K562 (cell line): Measurements from ENCODE around the gene WDPCP.

Experiments used
- BHLHE40 ChIP-seq: IDR thresholded peaks from 2 replicates; pipeline ENCODE4 v1.6.1; 2011; ENCODE audit warnings: low read length, improper control_type of control experiment
- CEBPB ChIP-seq: fragments of 450-650 bp; IDR thresholded peaks from 2 replicates; pipeline ENCODE4 v1.6.1; 2016; ENCODE audit warnings: missing genetic modification characterization, missing compliant biosample characterization
- CEBPG ChIP-seq, 3 experiments: fragments of 200-800 bp in 1 of 3; sonication (Bioruptor generic) in 1 of 3; sonication (generic) in 1 of 3; formaldehyde crosslinking in 1 of 3; IDR thresholded peaks in 2 of 3; conservative IDR thresholded peaks in 1 of 3; 2 replicates each; pipeline versions ENCODE4 v1.6.1 to v1.8.0; 2016 to 2022; ENCODE audit warnings: missing compliant biosample characterization in 2 of 3, missing genetic modification characterization in 2 of 3, mild to moderate bottlenecking in 1 of 3, missing genetic modification reagents in 1 of 3
- NR3C1 ChIP-seq: sonication (generic); formaldehyde crosslinking; IDR thresholded peaks from 2 replicates; pipeline ENCODE4 v1.8.1; 2022; ENCODE audit warnings: missing genetic modification reagents

DNA sequence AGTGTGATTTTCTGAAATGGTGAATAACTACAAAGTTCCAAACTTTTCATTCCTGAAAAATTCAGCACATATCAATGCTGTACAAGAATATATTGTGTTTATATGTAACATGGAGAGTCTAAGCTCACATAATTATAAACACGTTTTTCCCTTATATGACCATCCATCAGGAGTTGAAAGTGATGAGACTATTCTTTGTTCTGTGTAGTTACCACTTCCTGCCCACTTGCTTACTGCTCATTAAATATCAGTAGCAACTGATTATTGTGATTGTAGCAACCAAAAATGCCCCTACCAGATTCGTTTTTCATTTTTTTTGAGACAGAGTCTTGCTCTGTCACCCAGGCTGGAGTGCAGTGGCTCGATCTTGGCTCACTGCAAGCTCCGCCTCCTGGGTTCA, 506.9 kb downstream of the WDPCP start:
- TF ChIP-seq NR3C1 (no peak), CEBPG (CRISPR knock-in tag; IDR thresholded peaks at IDR 0.05) (no peak), CEBPG (tag; conservative IDR thresholded peaks at IDR 0.05 in 1 of 2, IDR thresholded peaks at IDR 0.05 in 1 of 2) (no peak), BHLHE40 (no peak), CEBPB (tag) (no peak)
